HG02623 (cell line): ENCODE results near the gene GNB1L.

ENCODE experiments used
- ATAC-seq: cut with Tn5 transposase; IDR thresholded peaks from one replicate; pipeline ENCODE4 v1.9.1; 2021; ENCODE audit warnings: moderate library complexity; ENCODE audit not compliant: unreplicated experiment

The GNB1L gene

GRCh38 chr22:19765477-19766239 is 89.0 kb downstream of the GNB1L start:
- no peak for ATAC-seq

- no peak for ATAC-seq
Observed at GRCh38 chr22:19764636-19765476, 89.8 kb downstream of the GNB1L start.

- no peak for ATAC-seq
Observed at GRCh38 chr22:19764299-19764593, 90.4 kb downstream of the GNB1L start.

- no peak for ATAC-seq
Observed at GRCh38 chr22:19763458-19764298, 91.0 kb downstream of the GNB1L start.

GRCh38 chr22:19762568-19763457 is 91.9 kb downstream of the GNB1L start:
- ATAC-seq: no peak

- no peak for ATAC-seq
Observed at GRCh38 chr22:19761725-19762567, 92.7 kb downstream of the GNB1L start.

GRCh38 chr22:19760951-19761724 is 93.5 kb downstream of the GNB1L start:
- ATAC-seq: no peak

- ATAC-seq: no peak
Observed at GRCh38 chr22:19760058-19760950, 94.4 kb downstream of the GNB1L start, which contains the start of gene TBX1. Gene TBX1 (plus strand): TSS chr22:19760778. CDS start chr22:19760844, 66 bp downstream.

GRCh38 chr22:19759427-19760057 is 95.1 kb downstream of the GNB1L start:
- ATAC-seq: no peak

- no peak for ATAC-seq
Observed at GRCh38 chr22:19758896-19759426, 95.7 kb downstream of the GNB1L start.

GRCh38 chr22:19757985-19758895 is 96.4 kb downstream of the GNB1L start:
- no peak for ATAC-seq

GRCh38 chr22:19757140-19757984 is 97.3 kb downstream of the GNB1L start:
- ATAC-seq: no peak

GRCh38 chr22:19756288-19757128 is 98.2 kb downstream of the GNB1L start:
- ATAC-seq: no peak

- no peak for ATAC-seq
Observed at GRCh38 chr22:19755722-19756287, 98.9 kb downstream of the GNB1L start.
